Gastroesophageal sphincter (tissue), 3 donors: ENCODE data around the gene TMOD1.

ENCODE experiments used
- CTCF ChIP-seq, 4 experiments: fragments of 200-600 bp in 2 of 4; fragments of 450-650 bp in 2 of 4; sonication (generic) in 1 of 4; IDR thresholded peaks; one replicate each; pipeline ENCODE4 v1.5.1; 2017 to 2019; ENCODE audit warnings: antibody characterized with exemption in 4 of 4, mild to moderate bottlenecking in 2 of 4, moderate library complexity in 2 of 4
- EP300 ChIP-seq: sonication (generic); formaldehyde crosslinking; IDR thresholded peaks from one replicate; pipeline ENCODE4 v1.6.1; 2017; ENCODE audit warnings: antibody characterized with exemption, mild to moderate bottlenecking
- POLR2A ChIP-seq, 2 donors: fragments of 450-650 bp; IDR thresholded peaks; one replicate each; pipeline ENCODE4 v1.6.1; 2017; ENCODE audit warnings: antibody characterized with exemption in 2 of 2, mild to moderate bottlenecking in 2 of 2, moderate library complexity in 1 of 2
- POLR2AphosphoS5 ChIP-seq: sonication (generic); formaldehyde crosslinking; IDR thresholded peaks from one replicate; pipeline ENCODE4 v1.6.1; 2017; ENCODE audit warnings: antibody characterized with exemption

GRCh38 chr9:97528529-97529230, 27.2 kb downstream of the TMOD1 start:
- TF ChIP-seq CTCF (IDR thresholded peaks at IDR 0.05): no peak
- TF ChIP-seq POLR2A (IDR thresholded peaks at IDR 0.05): no peak
- no peak for TF ChIP-seq EP300
- no peak for TF ChIP-seq POLR2AphosphoS5
